ENCODE measurements around the gene SHROOM4. TPM values are rescaled to one million over a fixed set of nuclear protein-coding genes. Genes with fewer than 3 reads are reported as not detected.

Gene SHROOM4
- total RNA-seq (2014; rRNA removed; shearing (Covaris generic)) = 6.8 TPM in 2 replicates

DNA sequence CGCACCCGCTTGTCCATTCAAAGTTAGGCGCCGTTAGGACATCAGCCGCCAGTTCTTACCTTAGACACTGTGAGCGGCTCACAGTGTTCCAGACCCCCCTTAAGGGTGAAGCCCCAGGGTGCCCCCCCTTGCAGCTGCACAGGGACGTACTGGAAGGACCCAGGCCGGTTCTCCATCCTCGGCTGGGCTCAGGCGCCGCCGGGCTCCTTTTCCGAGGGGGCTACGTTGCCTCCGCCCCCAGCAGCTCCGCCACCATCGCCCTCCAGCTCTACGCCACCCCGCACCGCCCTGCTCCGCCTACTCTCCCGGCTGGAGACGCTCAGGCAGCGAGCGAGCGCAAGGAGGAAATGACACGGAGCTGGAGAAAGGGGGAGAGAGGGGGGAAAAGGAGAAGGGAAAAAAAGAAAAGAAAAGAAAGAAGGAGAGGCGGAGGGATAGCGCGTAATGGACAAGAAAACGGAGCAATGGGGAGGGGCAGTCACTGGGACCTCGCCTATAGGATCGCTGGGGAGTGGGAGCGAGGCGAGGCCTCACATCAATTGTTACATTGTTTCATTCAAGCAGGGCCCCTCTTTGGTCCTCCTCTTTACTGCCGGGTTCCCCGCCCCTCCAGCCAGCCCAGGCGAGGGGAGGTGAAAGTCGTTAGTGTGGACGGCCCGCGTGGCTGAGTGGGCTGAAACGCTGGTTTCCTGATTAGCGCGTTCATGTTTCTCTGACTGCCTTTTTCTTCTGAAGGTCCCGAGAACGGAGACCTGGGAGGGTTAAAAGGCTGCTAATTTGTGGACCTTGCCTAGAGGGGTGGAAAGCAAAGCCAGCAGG lies at the start of gene SHROOM4:
Gene SHROOM4, minus strand, starts transcription at position 352 of the 819 bp plus-strand sequence. Its CDS starts 176 bp downstream, at position 176.
- DNase-seq = peak; percentile 71 to 79
- H3K27me3 ChIP-seq = no peaks in the 10 kb centered on the region
- H3K9me3 ChIP-seq (replicated peaks) = no peaks in the 10 kb centered on the region
- H3K4me3 ChIP-seq = peak within 1 kb of the TSS; percentile 70
- H3K27ac ChIP-seq = peak within 1 kb of the TSS; percentile 56
- H3K36me3 ChIP-seq = no peaks in the 10 kb centered on the region
- no peaks in the 10 kb centered on the region for H3K4me1 ChIP-seq

- no peak overlapping the region for H3K27ac ChIP-seq
- H3K9me3 ChIP-seq (replicated peaks) = no peaks in the 10 kb centered on the region
- no peak overlapping the region for H3K4me3 ChIP-seq
- H3K27me3 ChIP-seq = no peaks in the 10 kb centered on the region
- no peak for DNase-seq
- H3K36me3 ChIP-seq = no peaks in the 10 kb centered on the region
- H3K4me1 ChIP-seq = no peaks in the 10 kb centered on the region
Measured at GRCh38 chrX:50863471-50863870, 49.5 kb upstream of the SHROOM4 start.

DNA sequence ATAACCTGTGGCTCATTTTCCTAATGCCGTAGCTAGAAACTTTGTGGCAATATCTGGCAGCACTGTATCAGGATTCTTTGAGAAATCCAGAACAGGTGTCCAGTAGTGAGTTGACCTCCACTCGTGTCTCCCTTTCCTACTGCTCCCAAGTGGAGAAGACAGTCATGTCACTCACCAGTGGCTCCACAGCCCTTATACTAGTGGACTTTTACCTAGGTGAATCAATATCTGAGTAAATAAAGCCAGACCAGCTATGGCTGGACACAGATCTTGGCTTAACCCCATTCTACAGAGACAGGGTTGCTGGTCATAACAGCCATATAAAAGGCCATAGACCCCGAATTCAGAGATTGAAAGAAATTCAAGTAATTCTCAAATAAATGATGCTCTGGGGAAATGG lies 46.5 kb upstream of the SHROOM4 start:
- no peaks in the 10 kb centered on the region for H3K9me3 ChIP-seq (replicated peaks)
- H3K36me3 ChIP-seq = no peaks in the 10 kb centered on the region
- H3K27me3 ChIP-seq = no peaks in the 10 kb centered on the region
- H3K4me1 ChIP-seq = no peaks in the 10 kb centered on the region
- no peak overlapping the region for H3K4me3 ChIP-seq
- H3K27ac ChIP-seq = no peak overlapping the region
- DNase-seq = no peak

- no peaks in the 10 kb centered on the region for H3K4me1 ChIP-seq
- no peak for DNase-seq
- H3K4me3 ChIP-seq = no peak overlapping the region
- H3K36me3 ChIP-seq = no peaks in the 10 kb centered on the region
- no peaks in the 10 kb centered on the region for H3K9me3 ChIP-seq (replicated peaks)
- H3K27me3 ChIP-seq = no peaks in the 10 kb centered on the region
- no peak overlapping the region for H3K27ac ChIP-seq
Measured at GRCh38 chrX:50858548-50858947, 44.6 kb upstream of the SHROOM4 start.

- no peak overlapping the region for H3K4me3 ChIP-seq
- H3K9me3 ChIP-seq (replicated peaks) = no peaks in the 10 kb centered on the region
- H3K27ac ChIP-seq = no peak overlapping the region
- H3K27me3 ChIP-seq = no peaks in the 10 kb centered on the region
- no peak for DNase-seq
- no peaks in the 10 kb centered on the region for H3K4me1 ChIP-seq
- H3K36me3 ChIP-seq = no peaks in the 10 kb centered on the region
Measured at GRCh38 chrX:50853399-50853798, 39.4 kb upstream of the SHROOM4 start.

DNA sequence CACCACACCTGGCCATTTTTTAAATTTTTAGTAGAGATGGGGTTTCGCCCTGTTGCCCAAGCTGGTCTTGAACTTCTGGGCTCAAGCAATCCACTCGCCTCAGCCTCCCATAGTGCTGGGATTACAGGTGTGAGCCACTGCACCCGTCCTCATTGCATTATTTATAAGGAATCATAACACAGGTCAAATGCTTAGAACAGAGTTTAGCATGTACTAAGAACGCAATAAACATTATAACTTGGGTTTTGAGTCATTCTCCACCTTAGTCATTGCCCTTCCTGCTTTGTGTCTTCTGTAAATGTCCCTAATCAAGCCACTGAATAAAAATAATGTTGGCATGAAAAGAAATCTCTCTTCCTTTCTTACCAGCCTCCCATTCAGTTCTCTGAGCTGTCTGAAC lies 38.5 kb upstream of the SHROOM4 start:
- no peak for DNase-seq
- no peak overlapping the region for H3K4me3 ChIP-seq
- H3K9me3 ChIP-seq (replicated peaks) = no peaks in the 10 kb centered on the region
- H3K27me3 ChIP-seq = no peaks in the 10 kb centered on the region
- H3K27ac ChIP-seq = no peak overlapping the region
- no peaks in the 10 kb centered on the region for H3K4me1 ChIP-seq
- H3K36me3 ChIP-seq = no peaks in the 10 kb centered on the region

GRCh38 chrX:50842221-50842620 lies 28.2 kb upstream of the SHROOM4 start:
- H3K27ac ChIP-seq = no peak overlapping the region
- H3K4me1 ChIP-seq = 0 out of 2 replicates have a peak, but pooled peaks cover 3% of the 10 kb centered on the region
- no peak for DNase-seq
- H3K36me3 ChIP-seq = no peaks in the 10 kb centered on the region
- no peak overlapping the region for H3K4me3 ChIP-seq
- no peaks in the 10 kb centered on the region for H3K9me3 ChIP-seq (replicated peaks)
- no peaks in the 10 kb centered on the region for H3K27me3 ChIP-seq

DNA sequence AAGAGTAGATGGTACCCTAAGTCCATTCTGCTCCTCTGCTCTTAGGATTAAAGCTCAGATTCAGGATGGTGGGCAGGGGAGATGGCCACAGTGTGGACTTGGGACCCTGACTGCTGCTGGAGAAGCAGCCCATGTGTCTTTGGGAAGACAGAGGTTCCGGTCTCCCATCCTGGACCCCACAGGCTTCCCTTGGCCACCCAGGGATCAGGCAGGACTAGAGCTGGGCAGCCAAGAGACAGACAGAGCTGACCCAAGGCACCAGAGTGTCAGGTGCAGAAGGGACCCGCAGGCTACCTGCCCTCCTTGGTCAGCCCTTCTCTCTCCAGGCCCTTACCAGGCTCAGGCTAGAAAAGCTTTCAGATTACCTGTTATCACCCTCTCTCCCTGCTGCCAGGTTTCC lies 25.7 kb upstream of the SHROOM4 start:
- H3K4me3 ChIP-seq = no peak overlapping the region
- H3K36me3 ChIP-seq = no peaks in the 10 kb centered on the region
- no peak overlapping the region for H3K27ac ChIP-seq
- H3K9me3 ChIP-seq (replicated peaks) = no peaks in the 10 kb centered on the region
- H3K4me1 ChIP-seq = 0 out of 2 replicates have a peak, but pooled peaks cover 3% of the 10 kb centered on the region
- no peaks in the 10 kb centered on the region for H3K27me3 ChIP-seq
- DNase-seq = no peak

DNA sequence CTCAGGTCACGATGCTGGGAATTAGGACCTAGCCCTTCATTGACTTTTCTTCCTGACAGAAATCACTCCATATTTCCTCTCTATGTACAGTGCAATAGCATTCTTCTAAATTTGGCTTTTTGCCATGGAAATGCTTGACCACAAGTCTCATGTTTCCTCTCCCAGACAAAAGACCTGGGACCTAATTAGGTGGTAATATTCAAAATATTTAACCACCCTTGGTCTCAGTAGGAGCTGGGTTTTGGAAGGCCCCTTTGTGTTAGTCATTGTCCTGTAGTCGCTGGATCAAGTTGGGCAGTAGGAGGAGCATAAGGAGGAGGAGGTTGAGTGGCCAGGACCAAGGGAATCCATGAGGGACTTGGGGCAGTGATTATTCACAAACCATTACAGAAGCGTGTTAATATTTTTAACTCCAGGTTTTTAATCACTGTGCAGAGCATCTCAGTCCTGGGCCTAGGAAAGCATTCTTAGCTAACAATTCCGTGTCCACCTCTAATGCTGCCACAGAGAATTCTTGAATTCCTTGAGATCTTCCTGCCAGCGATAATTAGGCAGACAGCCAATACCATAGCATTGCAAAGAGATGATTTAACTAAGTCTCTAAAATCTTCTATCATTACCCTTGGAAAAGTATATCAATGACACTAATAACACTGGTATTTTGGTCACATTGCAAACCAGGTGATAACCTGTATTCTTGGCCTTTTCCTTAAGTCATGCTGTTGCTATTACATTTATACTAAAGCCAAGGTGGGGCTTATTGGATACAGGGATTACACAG lies 25.0 kb upstream of the SHROOM4 start:
- Histone ChIP-seq H3K4me3 (peak overlapping the region; percentile 9; the same call in 1 of the 2 replicates), H3K27ac (no peak overlapping the region; the same call in 1 of the 2 replicates), H3K9me3 (replicated peaks) (no peaks in the 10 kb centered on the region), H3K4me1 (0 out of 2 replicates have a peak, but pooled peaks cover 3% of the 10 kb centered on the region), H3K27me3 (no peaks in the 10 kb centered on the region), H3K36me3 (no peaks in the 10 kb centered on the region)
- peak; percentile 47 to 65 for DNase-seq

DNA sequence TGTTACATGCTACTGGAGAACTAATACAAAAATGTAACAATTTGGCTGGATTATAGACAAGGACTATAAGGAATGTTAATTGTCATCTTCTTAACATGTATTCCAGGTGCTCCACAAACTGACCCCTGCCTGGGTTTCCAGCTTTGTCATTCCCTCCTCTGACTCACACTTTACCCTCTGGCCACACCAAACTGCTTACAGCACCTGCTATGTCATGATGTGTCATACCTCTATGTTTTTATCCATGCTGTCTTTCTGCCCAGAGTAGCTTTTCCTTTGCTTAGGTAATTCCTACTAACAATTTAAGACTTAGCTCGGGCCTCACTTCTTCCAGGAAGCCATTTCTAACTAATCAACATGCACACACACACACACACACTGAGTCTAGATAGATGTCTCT lies 14.0 kb upstream of the SHROOM4 start:
- Histone ChIP-seq H3K4me3 (no peak overlapping the region), H3K27me3 (no peaks in the 10 kb centered on the region), H3K4me1 (no peaks in the 10 kb centered on the region), H3K27ac (no peak overlapping the region), H3K9me3 (replicated peaks) (no peaks in the 10 kb centered on the region), H3K36me3 (no peaks in the 10 kb centered on the region)
- DNase-seq = peak in 1 of 2 experiments; percentile 3

DNA sequence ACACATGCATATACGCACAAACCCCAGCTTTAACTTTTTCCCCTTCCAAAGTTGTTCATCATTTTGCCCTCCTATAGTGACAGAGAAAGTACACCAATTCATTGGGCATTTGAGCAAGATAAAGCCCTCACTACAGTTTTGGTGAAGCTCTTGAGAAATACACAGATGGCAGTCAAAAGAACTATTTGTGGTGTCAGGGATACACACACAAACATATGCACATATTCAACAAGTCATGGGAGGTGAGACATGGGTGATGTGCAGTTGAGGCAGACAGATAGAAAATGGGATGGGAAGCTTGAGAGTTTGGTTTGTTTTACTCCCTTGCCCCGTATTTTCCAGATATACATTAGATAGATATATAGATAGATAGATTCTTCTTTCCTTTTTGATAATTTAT lies 11.8 kb upstream of the SHROOM4 start:
- H3K36me3 ChIP-seq = no peaks in the 10 kb centered on the region
- no peak overlapping the region for H3K27ac ChIP-seq
- H3K9me3 ChIP-seq (replicated peaks) = no peaks in the 10 kb centered on the region
- DNase-seq = no peak
- H3K4me1 ChIP-seq = no peaks in the 10 kb centered on the region
- no peaks in the 10 kb centered on the region for H3K27me3 ChIP-seq
- no peak overlapping the region for H3K4me3 ChIP-seq

DNA sequence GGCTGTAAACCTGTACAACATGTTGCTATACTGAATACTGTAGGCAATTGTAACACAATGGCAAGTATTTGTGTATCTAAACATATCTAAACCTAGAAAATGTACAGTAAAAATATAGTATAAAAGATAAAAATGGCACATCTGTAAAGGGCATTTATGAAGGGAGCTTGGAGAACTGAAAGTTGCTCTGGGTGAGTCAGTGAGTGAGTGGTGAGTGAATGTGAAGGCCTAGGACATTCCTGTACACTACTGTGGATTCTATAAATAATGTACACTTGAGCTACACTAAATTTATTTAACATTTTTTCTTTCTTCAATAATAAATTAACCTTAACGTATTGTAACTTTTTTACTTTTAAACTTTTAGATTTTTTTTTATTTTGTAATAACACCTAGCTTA lies 5.0 kb upstream of the SHROOM4 start:
- Histone ChIP-seq H3K9me3 (replicated peaks) (no peaks in the 10 kb centered on the region), H3K27me3 (no peaks in the 10 kb centered on the region), H3K4me3 (no peak overlapping the region), H3K27ac (no peak overlapping the region), H3K4me1 (no peaks in the 10 kb centered on the region), H3K36me3 (no peaks in the 10 kb centered on the region)
- no peak for DNase-seq

DNA sequence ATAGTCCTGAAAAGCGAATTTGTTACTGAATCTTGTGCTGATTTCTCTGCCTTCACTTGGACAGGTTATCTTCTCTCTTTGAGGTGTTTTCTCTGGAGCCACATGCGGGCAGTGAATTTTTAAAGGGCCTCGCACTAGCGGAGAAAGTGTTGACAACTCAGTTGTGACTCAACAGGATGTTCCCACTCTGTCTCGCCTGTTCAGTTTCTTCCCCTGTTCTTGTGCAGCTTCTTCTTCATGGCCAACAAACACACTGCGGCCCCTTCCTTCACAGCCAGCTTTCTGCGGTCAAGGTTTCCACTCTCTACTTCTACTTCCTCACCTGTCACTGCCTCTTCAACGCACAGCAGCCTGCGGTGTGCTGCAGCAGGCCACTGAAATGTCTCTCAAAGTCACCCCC lies 1.1 kb upstream of the SHROOM4 start:
- H3K4me3 ChIP-seq = no peak overlapping the region
- H3K27ac ChIP-seq = no peak overlapping the region
- DNase-seq = no peak

DNA sequence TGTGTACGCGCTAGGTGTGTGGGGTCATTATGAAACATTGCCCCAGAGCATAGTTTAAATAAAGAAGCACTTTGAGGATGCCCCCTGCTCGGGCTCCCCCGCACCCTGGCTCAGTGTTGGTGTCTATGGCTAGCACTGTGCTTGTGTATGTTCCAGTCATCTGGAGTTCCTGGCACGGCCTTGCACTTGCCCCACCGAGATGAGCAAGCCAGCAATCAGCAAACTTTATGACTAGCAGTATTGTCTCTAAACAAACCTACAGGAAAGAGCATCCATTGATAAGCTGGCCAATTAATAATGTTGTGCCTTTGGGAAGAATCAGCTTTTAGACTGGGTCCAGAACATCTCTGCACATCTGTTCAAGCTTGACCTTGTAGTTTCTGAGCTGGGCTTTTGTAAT lies 707 bp upstream of the SHROOM4 start:
- no peaks in the 10 kb centered on the region for H3K27me3 ChIP-seq
- no peaks in the 10 kb centered on the region for H3K36me3 ChIP-seq
- no peak for DNase-seq
- peak overlapping the region; percentile 56 for H3K27ac ChIP-seq
- H3K4me3 ChIP-seq = peak overlapping the region; percentile 70
- H3K4me1 ChIP-seq = no peaks in the 10 kb centered on the region
- H3K9me3 ChIP-seq (replicated peaks) = no peaks in the 10 kb centered on the region

More for the DNA sequence above, 1.1 kb upstream of the SHROOM4 start:
- Histone ChIP-seq H3K27me3 (no peaks in the 10 kb centered on the region), H3K36me3 (no peaks in the 10 kb centered on the region), H3K9me3 (replicated peaks) (no peaks in the 10 kb centered on the region), H3K4me1 (no peaks in the 10 kb centered on the region)

Data from SJCRH30 (cell line).